H9 (cell line): Measurements from ENCODE around the gene FAM98C. TPM values are rescaled to one million over a fixed set of nuclear protein-coding genes. Genes with fewer than 3 reads are reported as not detected.

ENCODE experiments used
- DNase-seq: peaks from one replicate; pipeline ENCODE4 v3.0.0-alpha.2; 2017
- H2AFZ ChIP-seq: one replicate; pipeline ENCODE4 v1.6.1; 2013; ENCODE audit warnings: mild to moderate bottlenecking, low read length, control low read depth, moderate library complexity
- H2AK5ac ChIP-seq: 2 replicates; pipeline ENCODE4 v1.6.1; 2013; ENCODE audit warnings: low read length, control low read depth, mixed read lengths; ENCODE audit not compliant: insufficient read length
- H2BK120ac ChIP-seq: one replicate; pipeline ENCODE4 v1.6.1; 2013; ENCODE audit warnings: low read depth, mild to moderate bottlenecking, low read length, control low read depth, inconsistent platforms; ENCODE audit not compliant: poor library complexity, severe bottlenecking
- H2BK12ac ChIP-seq: 2 replicates; pipeline ENCODE4 v1.6.1; 2013; ENCODE audit warnings: low read length, control low read depth, mixed read lengths, low read depth; ENCODE audit not compliant: insufficient read length
- H2BK15ac ChIP-seq: 2 replicates; pipeline ENCODE4 v1.6.1; 2013; ENCODE audit warnings: low read depth, low read length, control low read depth
- H2BK20ac ChIP-seq: one replicate; pipeline ENCODE4 v1.6.1; 2013; ENCODE audit warnings: low read depth, mild to moderate bottlenecking, low read length, control low read depth, inconsistent platforms; ENCODE audit not compliant: poor library complexity, severe bottlenecking
- H2BK5ac ChIP-seq: 2 replicates; pipeline ENCODE4 v1.6.1; 2013; ENCODE audit warnings: low read length, control low read depth, mixed read lengths; ENCODE audit not compliant: insufficient read length
- H3K14ac ChIP-seq: 2 replicates; pipeline ENCODE4 v1.6.1; 2013; ENCODE audit warnings: low read length, control low read depth; ENCODE audit not compliant: insufficient read depth
- H3K18ac ChIP-seq: 2 replicates; pipeline ENCODE4 v1.6.1; 2013; ENCODE audit warnings: low read depth, mild to moderate bottlenecking, mixed read lengths, low read length, control low read depth; ENCODE audit not compliant: insufficient read length
- H3K23ac ChIP-seq: 2 replicates; pipeline ENCODE4 v1.6.1; 2013; ENCODE audit warnings: low read length, control low read depth, mixed read lengths, low read depth; ENCODE audit not compliant: insufficient read length
- H3K23me2 ChIP-seq: 2 replicates; pipeline ENCODE4 v1.6.1; 2013; ENCODE audit warnings: low read depth, mild to moderate bottlenecking, mixed read lengths, low read length, control low read depth; ENCODE audit not compliant: insufficient read length, poor library complexity, severe bottlenecking
- H3K27ac ChIP-seq: 2 replicates; pipeline ENCODE4 v1.5.1; 2013; ENCODE audit warnings: low read length, control low read depth, mixed read lengths, low read depth; ENCODE audit not compliant: insufficient read length
- H3K27me3 ChIP-seq: 2 replicates; pipeline ENCODE4 v1.6.1; 2013; ENCODE audit warnings: low read length, control low read depth, inconsistent platforms; ENCODE audit not compliant: insufficient read depth
- H3K4ac ChIP-seq: 2 replicates; pipeline ENCODE4 v1.6.1; 2013; ENCODE audit warnings: low read depth, mild to moderate bottlenecking, control low read depth, inconsistent platforms, low read length, moderate library complexity
- H3K4me1 ChIP-seq: 2 replicates; pipeline ENCODE4 v1.6.1; 2013; ENCODE audit warnings: low read length, control low read depth, inconsistent platforms; ENCODE audit not compliant: insufficient read depth
- H3K4me2 ChIP-seq: 2 replicates; pipeline ENCODE4 v1.6.1; 2013; ENCODE audit warnings: low read length, control low read depth, mixed read lengths; ENCODE audit not compliant: insufficient read length, insufficient read depth
- H3K56ac ChIP-seq: 2 replicates; pipeline ENCODE4 v1.6.1; 2013; ENCODE audit warnings: low read depth, mild to moderate bottlenecking, mixed read lengths, low read length, control low read depth; ENCODE audit not compliant: insufficient read length
- H3K79me1 ChIP-seq: 2 replicates; pipeline ENCODE4 v1.6.1; 2013; ENCODE audit warnings: low read depth, mild to moderate bottlenecking, moderate library complexity, low read length, control low read depth, inconsistent platforms; ENCODE audit not compliant: insufficient read depth, poor library complexity, severe bottlenecking
- H3K79me2 ChIP-seq: 2 replicates; pipeline ENCODE4 v1.6.1; 2013; ENCODE audit warnings: low read length, control low read depth, inconsistent platforms; ENCODE audit not compliant: insufficient read depth
- H3K9ac ChIP-seq: 2 replicates; pipeline ENCODE4 v1.6.1; 2013; ENCODE audit warnings: low read length, control low read depth, mixed read lengths; ENCODE audit not compliant: insufficient read length; ENCODE audit errors: extremely low read depth
- H3K9me3 ChIP-seq: one replicate; pipeline ENCODE4 v1.6.1; 2013; ENCODE audit warnings: low read depth, low read length, inconsistent platforms; ENCODE audit not compliant: control insufficient read depth
- H3T11ph ChIP-seq: one replicate; pipeline ENCODE4 v1.6.1; 2013; ENCODE audit warnings: mild to moderate bottlenecking, low read length, control low read depth, inconsistent platforms
- H4K20me1 ChIP-seq: one replicate; pipeline ENCODE4 v1.6.1; 2013; ENCODE audit not compliant: control insufficient read depth, insufficient read length, insufficient read depth
- H4K5ac ChIP-seq: 2 replicates; pipeline ENCODE4 v1.6.1; 2013; ENCODE audit warnings: low read depth, mild to moderate bottlenecking, mixed read lengths, low read length, control low read depth; ENCODE audit not compliant: insufficient read length
- H4K8ac ChIP-seq: replicated peaks from 2 replicates; pipeline ENCODE4 v1.6.1; 2013; ENCODE audit warnings: low read length, control low read depth, mixed read lengths, low read depth; ENCODE audit not compliant: insufficient read length
- H4K91ac ChIP-seq: 2 replicates; pipeline ENCODE4 v1.6.1; 2013; ENCODE audit warnings: low read depth, mild to moderate bottlenecking, moderate library complexity, mixed read lengths, low read length, control low read depth; ENCODE audit not compliant: insufficient read length
- H3K27ac Mint-ChIP-seq, 3 experiments: 2 replicates in 2 of 3; 3 replicates in 1 of 3; pipeline ENCODE4 v1.8.0; 2020 to 2021; ENCODE audit warnings: mixed read lengths in 3 of 3, mild to moderate bottlenecking in 1 of 3, moderate library complexity in 1 of 3
- H3K27me3 Mint-ChIP-seq: 2 replicates; pipeline ENCODE4 v1.8.0; 2021; ENCODE audit warnings: low read depth, mild to moderate bottlenecking, moderate library complexity, mixed read lengths
- H3K36me3 Mint-ChIP-seq, 3 experiments: 2 replicates in 2 of 3; 3 replicates in 1 of 3; pipeline ENCODE4 v1.8.0; 2020 to 2021; ENCODE audit warnings: low read depth in 3 of 3, mixed read lengths in 3 of 3; ENCODE audit not compliant: insufficient read depth in 1 of 3
- H3K4me1 Mint-ChIP-seq, 2 experiments: 2 replicates each; pipeline ENCODE4 v1.8.0; 2020; ENCODE audit warnings: mixed read lengths in 2 of 2
- H3K4me3 Mint-ChIP-seq, 2 experiments: 2 replicates in 1 of 2; 3 replicates in 1 of 2; pipeline ENCODE4 v1.8.0; 2020 to 2021; ENCODE audit warnings: mild to moderate bottlenecking in 2 of 2, mixed read lengths in 2 of 2, moderate library complexity in 1 of 2
- H3K9me3 Mint-ChIP-seq, 2 experiments: 2 replicates in 1 of 2; 3 replicates in 1 of 2; pipeline ENCODE4 v1.8.0; 2020; ENCODE audit warnings: mild to moderate bottlenecking in 2 of 2, mixed read lengths in 2 of 2, moderate library complexity in 1 of 2
- WGBS: extraction: QIAGEN DNeasy Blood & Tissue Kit; methylation state at CpG from one replicate; pipeline ENCODE4 v1.1.7; 2013; ENCODE audit warnings: missing lambda C conversion rate, low lambda C conversion rate, mixed read lengths; ENCODE audit not compliant: insufficient read length; ENCODE audit errors: extremely low coverage; 5-methylcytosine and 5-hydroxymethylcytosine counted together
- total RNA-seq: library from RNA; stranded (reverse); gene quantifications from 2 replicates; pipeline ENCODE4 v1.2.1, GENCODE V29; 2021
- TF ChIP-seq, protein P1 (sequence below): fragments of 200-600 bp; sonication (generic); conservative IDR thresholded peaks from 3 replicates; pipeline ENCODE4 v1.8.0; 2021; ENCODE audit warnings: antibody characterized with exemption, mild to moderate bottlenecking

Gene FAM98C
- total RNA-seq, 1 experiment from 2014 or later: 16.4 TPM

DNA sequence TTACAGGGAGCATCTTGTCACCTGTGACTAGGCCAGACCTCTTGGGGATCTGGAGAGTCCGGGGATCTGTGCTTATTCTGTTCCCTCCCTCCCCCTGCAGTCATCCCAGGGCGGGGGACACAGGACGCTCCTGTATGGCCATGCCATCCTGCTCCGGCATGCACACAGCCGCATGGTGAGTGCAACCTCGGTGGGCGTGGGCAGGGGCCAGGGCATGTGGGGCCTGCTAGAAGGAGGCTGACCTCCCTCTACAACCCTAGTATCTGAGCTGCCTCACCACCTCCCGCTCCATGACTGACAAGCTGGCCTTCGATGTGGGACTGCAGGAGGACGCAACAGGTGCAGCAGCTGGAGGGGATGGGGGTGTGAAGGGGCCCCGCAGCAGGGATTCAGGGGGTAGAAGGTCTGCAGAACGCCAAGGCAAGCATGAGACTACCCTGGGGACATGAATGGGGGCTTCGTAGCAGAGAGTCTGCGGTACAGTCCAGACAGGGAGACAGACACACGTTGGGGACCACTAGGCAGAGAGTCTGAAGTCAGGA is 40.6 kb downstream of the FAM98C start:
- no peaks in the 10 kb centered on the region for H3K79me1 ChIP-seq
- H3K18ac ChIP-seq: no peak overlapping the region
- no peak overlapping the region for H2BK12ac ChIP-seq
- TF ChIP-seq, protein P1, sequence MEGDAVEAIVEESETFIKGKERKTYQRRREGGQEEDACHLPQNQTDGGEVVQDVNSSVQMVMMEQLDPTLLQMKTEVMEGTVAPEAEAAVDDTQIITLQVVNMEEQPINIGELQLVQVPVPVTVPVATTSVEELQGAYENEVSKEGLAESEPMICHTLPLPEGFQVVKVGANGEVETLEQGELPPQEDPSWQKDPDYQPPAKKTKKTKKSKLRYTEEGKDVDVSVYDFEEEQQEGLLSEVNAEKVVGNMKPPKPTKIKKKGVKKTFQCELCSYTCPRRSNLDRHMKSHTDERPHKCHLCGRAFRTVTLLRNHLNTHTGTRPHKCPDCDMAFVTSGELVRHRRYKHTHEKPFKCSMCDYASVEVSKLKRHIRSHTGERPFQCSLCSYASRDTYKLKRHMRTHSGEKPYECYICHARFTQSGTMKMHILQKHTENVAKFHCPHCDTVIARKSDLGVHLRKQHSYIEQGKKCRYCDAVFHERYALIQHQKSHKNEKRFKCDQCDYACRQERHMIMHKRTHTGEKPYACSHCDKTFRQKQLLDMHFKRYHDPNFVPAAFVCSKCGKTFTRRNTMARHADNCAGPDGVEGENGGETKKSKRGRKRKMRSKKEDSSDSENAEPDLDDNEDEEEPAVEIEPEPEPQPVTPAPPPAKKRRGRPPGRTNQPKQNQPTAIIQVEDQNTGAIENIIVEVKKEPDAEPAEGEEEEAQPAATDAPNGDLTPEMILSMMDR: no peak
- Mint-ChIP-seq H3K4me3 (no peak overlapping the region), H3K36me3 (peaks cover 29 to 36% (median 31%) of the 10 kb centered on the region in 3 experiments), H3K4me1 (peaks cover 5 to 16% of the 10 kb centered on the region in 2 experiments; a peak in 3 of 4 replicates), H3K27me3 (no peaks in the 10 kb centered on the region), H3K27ac (0 out of 7 replicates have a peak overlapping the region, but pooled peaks of 2 of the 3 experiments have one; percentile 29 to 35), H3K9me3 (no peaks in the 10 kb centered on the region)
- no peak overlapping the region for H2AK5ac ChIP-seq
- H3T11ph ChIP-seq: no peak overlapping the region
- H2BK15ac ChIP-seq: no peak overlapping the region
- no peak overlapping the region for H4K91ac ChIP-seq
- no peaks in the 10 kb centered on the region for H3K4me1 ChIP-seq
- H3K56ac ChIP-seq: no peak overlapping the region
- H4K5ac ChIP-seq: no peak overlapping the region
- H2AFZ ChIP-seq: no peak overlapping the region
- H3K9ac ChIP-seq: no peak overlapping the region
- H2BK20ac ChIP-seq: no peak overlapping the region
- H3K27me3 ChIP-seq: no peaks in the 10 kb centered on the region
- H4K8ac ChIP-seq: no peak overlapping the region
- no peak overlapping the region for H3K14ac ChIP-seq
- no peak overlapping the region for H3K27ac ChIP-seq
- H4K20me1 ChIP-seq: no peaks in the 10 kb centered on the region
- no peaks in the 10 kb centered on the region for H3K9me3 ChIP-seq
- no peak overlapping the region for H2BK120ac ChIP-seq
- no peaks in the 10 kb centered on the region for H3K23me2 ChIP-seq
- H3K4me2 ChIP-seq: no peak overlapping the region
- DNase-seq: no peak
- no CpG with 5 or more reads among the region's 15 CpGs for WGBS
- no peaks in the 10 kb centered on the region for H3K79me2 ChIP-seq
- H2BK5ac ChIP-seq: no peak overlapping the region
- no peak overlapping the region for H3K4ac ChIP-seq
- no peak overlapping the region for H3K23ac ChIP-seq
